Endothelial cell (in vitro differentiated cells): Measurements from ENCODE around the gene EXO1. TPM values are rescaled to one million over a fixed set of nuclear protein-coding genes. Genes with fewer than 3 reads are reported as not detected.

Source experiments
- DNase-seq: peaks from one replicate; pipeline ENCODE4 v3.0.0; 2021; ENCODE audit warnings: low spot score
- H3K27ac Mint-ChIP-seq: one replicate; pipeline ENCODE4 v1.8.0; 2021; ENCODE audit warnings: mixed read lengths, inconsistent platforms; ENCODE audit not compliant: unreplicated experiment
- H3K27me3 Mint-ChIP-seq: one replicate; pipeline ENCODE4 v1.8.0; 2021; ENCODE audit warnings: mild to moderate bottlenecking, moderate library complexity, mixed read lengths, inconsistent platforms; ENCODE audit not compliant: unreplicated experiment
- H3K36me3 Mint-ChIP-seq: one replicate; pipeline ENCODE4 v1.8.0; 2021; ENCODE audit warnings: mild to moderate bottlenecking, low read depth, mixed read lengths, inconsistent platforms; ENCODE audit not compliant: unreplicated experiment
- H3K4me1 Mint-ChIP-seq: one replicate; pipeline ENCODE4 v1.8.0; 2021; ENCODE audit warnings: mild to moderate bottlenecking, mixed read lengths, inconsistent platforms; ENCODE audit not compliant: unreplicated experiment
- H3K4me3 Mint-ChIP-seq: one replicate; pipeline ENCODE4 v1.8.0; 2021; ENCODE audit warnings: mild to moderate bottlenecking, mixed read lengths, inconsistent platforms; ENCODE audit not compliant: unreplicated experiment
- H3K9me3 Mint-ChIP-seq: one replicate; pipeline ENCODE4 v1.8.0; 2021; ENCODE audit warnings: mixed read lengths, inconsistent platforms; ENCODE audit not compliant: unreplicated experiment
- CTCF ChIP-seq: fragments of 200-600 bp; sonication (generic); IDR thresholded peaks from one replicate; pipeline ENCODE4 v1.5.0; 2021; ENCODE audit warnings: antibody characterized with exemption; ENCODE audit not compliant: unreplicated experiment
- total RNA-seq: library from RNA; stranded (reverse); fragmentation: NEBNext Ultra II Directional; extraction: Animal tissue kit (Norgen Biotek cat#: 25700); gene quantifications from one replicate; pipeline ENCODE4 v1.2.1, GENCODE V29; 2021; ENCODE audit not compliant: unreplicated experiment

Gene EXO1
- total RNA-seq, 1 donor from 2014 or later = 6.5 TPM

GRCh38 chr1:241839369-241839979 is 8.5 kb upstream of the EXO1 start:
- Mint-ChIP-seq H3K4me1 (no peaks in the 10 kb centered on the region), H3K4me3 (no peak overlapping the region), H3K27me3 (no peaks in the 10 kb centered on the region), H3K27ac (no peak overlapping the region), H3K36me3 (no peaks in the 10 kb centered on the region), H3K9me3 (no peaks in the 10 kb centered on the region)
- TF ChIP-seq CTCF = no peak
- no peak for DNase-seq

- TF ChIP-seq CTCF = no peak
- H3K27ac Mint-ChIP-seq = no peak overlapping the region
- H3K4me1 Mint-ChIP-seq = no peaks in the 10 kb centered on the region
- no peak for DNase-seq
- H3K4me3 Mint-ChIP-seq = no peak overlapping the region
- no peaks in the 10 kb centered on the region for H3K36me3 Mint-ChIP-seq
- H3K27me3 Mint-ChIP-seq = no peaks in the 10 kb centered on the region
- H3K9me3 Mint-ChIP-seq = no peaks in the 10 kb centered on the region
Measured at GRCh38 chr1:241840164-241840563, 7.8 kb upstream of the EXO1 start.

- Mint-ChIP-seq H3K4me1 (no peaks in the 10 kb centered on the region), H3K36me3 (no peaks in the 10 kb centered on the region), H3K27ac (no peak overlapping the region), H3K4me3 (no peak overlapping the region), H3K27me3 (no peaks in the 10 kb centered on the region), H3K9me3 (no peaks in the 10 kb centered on the region)
- no peak for DNase-seq
- no peak for TF ChIP-seq CTCF
Measured at GRCh38 chr1:241841691-241842090, 6.3 kb upstream of the EXO1 start.

DNA sequence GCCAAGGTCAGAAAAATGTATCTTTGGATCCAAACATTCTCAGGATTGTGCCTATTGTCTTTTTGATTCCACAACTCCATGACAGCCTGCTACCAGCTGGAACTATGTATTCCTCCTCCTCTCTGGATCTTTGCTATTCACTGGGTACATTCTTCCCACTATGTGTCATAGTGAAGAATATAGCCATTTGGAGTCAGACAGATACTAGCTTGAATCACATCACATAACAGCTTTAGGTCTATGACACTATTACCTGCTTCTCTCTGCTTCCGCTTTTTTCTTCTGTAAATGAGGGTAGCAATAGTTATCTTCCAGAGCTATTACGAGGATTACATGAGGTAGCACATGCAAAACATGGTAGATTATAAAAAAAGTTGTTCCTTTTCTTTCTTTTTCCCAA is 5.4 kb upstream of the EXO1 start:
- Mint-ChIP-seq H3K9me3 (no peaks in the 10 kb centered on the region), H3K27ac (no peak overlapping the region), H3K4me1 (no peaks in the 10 kb centered on the region), H3K36me3 (no peaks in the 10 kb centered on the region), H3K4me3 (no peak overlapping the region), H3K27me3 (peaks cover 2% of the 10 kb centered on the region)
- DNase-seq = no peak
- no peak for TF ChIP-seq CTCF

DNA sequence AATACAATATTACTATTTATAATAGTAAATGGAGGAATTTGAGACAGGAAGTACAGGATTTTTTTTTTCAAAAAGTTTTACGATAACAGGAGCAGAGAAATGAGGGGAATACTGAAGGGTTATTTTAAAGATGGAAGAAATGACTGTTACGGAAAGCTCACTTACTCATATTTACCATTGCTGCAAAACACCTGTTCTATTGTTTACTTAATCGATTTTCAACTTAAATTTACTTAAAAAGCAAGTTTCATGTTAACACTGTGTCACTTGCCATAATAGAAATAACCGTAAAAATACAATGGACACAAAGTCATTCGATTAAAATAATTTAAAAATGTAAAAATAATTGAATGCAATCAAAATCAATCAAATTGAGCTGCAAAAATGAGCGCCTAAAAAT is 3.4 kb upstream of the EXO1 start:
- Mint-ChIP-seq H3K9me3 (no peaks in the 10 kb centered on the region), H3K4me1 (peaks cover 8% of the 10 kb centered on the region), H3K4me3 (no peak overlapping the region), H3K27ac (no peak overlapping the region), H3K27me3 (peaks cover 3% of the 10 kb centered on the region), H3K36me3 (no peaks in the 10 kb centered on the region)
- no peak for DNase-seq
- no peak for TF ChIP-seq CTCF
